Measurements from ENCODE around the gene CNTN4.

The CNTN4 gene

GRCh38 chr3:2244137-2244536, 145.5 kb downstream of the CNTN4 start:
- in situ Hi-C loops (cut with MboI; ENCODE audit: low sequenced_read_pairs, unreplicated experiment): no loop called here
- TF ChIP-seq, protein P1, sequence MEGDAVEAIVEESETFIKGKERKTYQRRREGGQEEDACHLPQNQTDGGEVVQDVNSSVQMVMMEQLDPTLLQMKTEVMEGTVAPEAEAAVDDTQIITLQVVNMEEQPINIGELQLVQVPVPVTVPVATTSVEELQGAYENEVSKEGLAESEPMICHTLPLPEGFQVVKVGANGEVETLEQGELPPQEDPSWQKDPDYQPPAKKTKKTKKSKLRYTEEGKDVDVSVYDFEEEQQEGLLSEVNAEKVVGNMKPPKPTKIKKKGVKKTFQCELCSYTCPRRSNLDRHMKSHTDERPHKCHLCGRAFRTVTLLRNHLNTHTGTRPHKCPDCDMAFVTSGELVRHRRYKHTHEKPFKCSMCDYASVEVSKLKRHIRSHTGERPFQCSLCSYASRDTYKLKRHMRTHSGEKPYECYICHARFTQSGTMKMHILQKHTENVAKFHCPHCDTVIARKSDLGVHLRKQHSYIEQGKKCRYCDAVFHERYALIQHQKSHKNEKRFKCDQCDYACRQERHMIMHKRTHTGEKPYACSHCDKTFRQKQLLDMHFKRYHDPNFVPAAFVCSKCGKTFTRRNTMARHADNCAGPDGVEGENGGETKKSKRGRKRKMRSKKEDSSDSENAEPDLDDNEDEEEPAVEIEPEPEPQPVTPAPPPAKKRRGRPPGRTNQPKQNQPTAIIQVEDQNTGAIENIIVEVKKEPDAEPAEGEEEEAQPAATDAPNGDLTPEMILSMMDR (IDR thresholded peaks at IDR 0.05; ENCODE audit: borderline replicate concordance, control extremely low read depth, extremely low read depth, insufficient read depth, missing control alignments): no peak

DNA sequence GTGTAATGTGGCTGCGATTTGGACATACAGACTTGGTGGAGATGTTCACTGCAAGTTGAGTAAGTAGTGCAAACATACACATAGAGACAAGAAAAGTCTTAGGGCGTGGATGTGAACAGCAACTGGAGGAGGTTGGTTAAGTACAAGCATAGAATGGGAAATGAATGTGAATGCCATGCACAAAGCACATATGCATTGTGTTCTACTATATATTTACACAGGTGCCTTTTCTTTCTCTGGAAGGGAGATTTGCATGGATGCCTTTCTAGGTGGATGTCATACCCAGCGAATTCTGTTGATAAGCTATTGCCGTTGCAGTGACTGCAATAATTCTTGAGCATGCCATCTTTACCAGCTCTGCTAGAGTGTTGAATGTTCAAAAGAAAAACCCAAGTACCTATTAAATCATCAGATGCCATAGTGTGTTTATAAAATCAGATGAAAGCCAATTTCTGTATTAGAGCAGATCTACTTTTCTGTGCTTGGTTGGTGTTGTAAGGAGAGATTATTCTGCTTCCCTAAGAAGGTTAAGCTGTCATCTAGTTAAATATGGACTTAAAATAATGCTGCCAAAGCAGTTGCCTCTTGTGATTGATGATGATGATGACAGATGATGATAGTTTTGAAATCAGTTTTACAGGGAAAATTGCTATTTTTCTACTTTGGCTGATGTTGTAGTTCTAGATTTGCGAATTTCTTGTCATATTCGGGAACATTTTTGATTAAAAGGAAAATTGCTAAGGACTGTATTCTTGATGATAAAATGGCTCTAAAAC, 148.4 kb downstream of the CNTN4 start:
- no peak for DNase-seq (ENCODE audit: low spot score)
- TF ChIP-seq, protein P1 (IDR thresholded peaks at IDR 0.05; ENCODE audit: borderline replicate concordance, control extremely low read depth, extremely low read depth, insufficient read depth, missing control alignments): no peak
- in situ Hi-C loops (cut with MboI; ENCODE audit: low sequenced_read_pairs, unreplicated experiment): no loop called here

More at GRCh38 chr3:2244137-2244536, 145.5 kb downstream of the CNTN4 start:
- DNase-seq (ENCODE audit: low spot score): no peak

DNA sequence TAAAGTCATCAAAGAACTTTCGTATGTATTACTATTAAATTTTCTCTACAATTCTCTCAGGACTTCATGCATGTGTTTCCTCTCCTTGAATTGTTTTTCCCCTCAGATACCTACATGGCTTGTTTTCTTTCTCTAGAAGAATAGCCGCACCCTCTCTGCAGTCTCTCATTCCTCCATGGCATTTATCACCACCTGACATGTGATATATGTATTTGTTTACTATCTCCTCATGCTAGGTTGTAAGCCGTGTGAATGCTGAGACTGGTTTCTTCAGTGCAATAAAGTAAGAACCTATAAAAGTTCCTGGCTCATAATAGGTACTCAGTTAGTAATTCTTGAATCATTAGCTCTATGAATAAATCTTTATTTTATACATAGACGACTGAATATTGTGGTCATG, 149.2 kb downstream of the CNTN4 start:
- in situ Hi-C loops (cut with MboI; ENCODE audit: low sequenced_read_pairs, unreplicated experiment): no loop called here
- no peak for DNase-seq (ENCODE audit: low spot score)
- TF ChIP-seq, protein P1 (IDR thresholded peaks at IDR 0.05; ENCODE audit: borderline replicate concordance, control extremely low read depth, extremely low read depth, insufficient read depth, missing control alignments): no peak

GRCh38 chr3:2250783-2251182, 152.1 kb downstream of the CNTN4 start:
- DNase-seq (ENCODE audit: low spot score): no peak
- TF ChIP-seq, protein P1 (IDR thresholded peaks at IDR 0.05; ENCODE audit: borderline replicate concordance, control extremely low read depth, extremely low read depth, insufficient read depth, missing control alignments): no peak
- in situ Hi-C loops (cut with MboI; ENCODE audit: low sequenced_read_pairs, unreplicated experiment): no loop called here

DNA sequence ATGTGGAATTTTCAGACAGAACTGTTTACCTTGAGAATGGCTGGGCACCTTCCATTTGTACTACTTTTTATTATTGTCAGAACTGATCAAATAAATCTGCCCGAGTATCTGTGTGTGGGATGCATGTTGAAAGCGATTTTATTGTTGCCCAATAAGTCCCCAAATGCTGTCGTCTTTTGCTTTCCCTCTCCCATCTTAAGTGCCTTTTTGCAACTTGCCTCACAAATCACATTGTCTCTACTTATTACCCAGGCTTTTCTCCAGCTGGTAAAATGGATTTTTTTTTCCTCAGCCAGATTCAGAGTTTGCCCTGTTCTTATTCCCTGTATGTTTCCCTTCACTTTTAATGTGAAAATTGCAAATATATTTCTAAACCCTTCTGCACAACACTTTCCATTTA, 163.1 kb downstream of the CNTN4 start:
- in situ Hi-C loops (cut with MboI; ENCODE audit: low sequenced_read_pairs, unreplicated experiment): no loop called here
- TF ChIP-seq, protein P1 (IDR thresholded peaks at IDR 0.05; ENCODE audit: borderline replicate concordance, control extremely low read depth, extremely low read depth, insufficient read depth, missing control alignments): no peak
- DNase-seq (ENCODE audit: low spot score): no peak

DNA sequence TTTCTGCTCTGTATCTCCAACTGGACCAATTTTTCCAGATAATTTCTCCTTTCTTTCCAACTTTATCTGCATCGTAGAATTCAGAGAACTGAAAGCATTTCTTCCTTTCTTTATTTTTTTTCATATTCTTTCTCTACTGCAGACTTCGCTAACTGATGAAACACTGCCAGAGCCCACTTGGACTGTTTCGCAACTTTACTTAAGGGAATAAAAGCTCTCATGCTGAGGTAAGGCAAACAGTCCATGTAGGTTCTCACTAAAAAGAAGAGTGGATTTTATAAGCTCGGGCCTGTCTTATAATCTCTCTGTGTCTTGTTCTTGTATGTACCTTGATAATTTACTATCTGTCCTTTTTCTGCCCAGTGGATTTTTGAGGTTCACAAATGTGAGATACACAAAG, 163.5 kb downstream of the CNTN4 start:
- in situ Hi-C loops (cut with MboI; ENCODE audit: low sequenced_read_pairs, unreplicated experiment): no loop called here
- DNase-seq (ENCODE audit: low spot score): no peak
- TF ChIP-seq, protein P1 (IDR thresholded peaks at IDR 0.05; ENCODE audit: borderline replicate concordance, control extremely low read depth, extremely low read depth, insufficient read depth, missing control alignments): no peak
